Keratinocyte (primary cell): ENCODE results near the gene GSDMA.

Experiments used
- CTCF ChIP-seq, 3 experiments: IDR thresholded peaks in 1 of 3; conservative IDR thresholded peaks in 1 of 3; optimal IDR thresholded peaks in 1 of 3; 2 replicates in 2 of 3; 3 replicates in 1 of 3; pipeline versions ENCODE3 to v1.5.1; 2011; ENCODE audit warnings: low read length in 3 of 3, mild to moderate bottlenecking in 3 of 3, moderate library complexity in 2 of 3, control low read depth in 1 of 3, inconsistent platforms in 1 of 3; ENCODE audit not compliant: insufficient read depth in 2 of 3; ENCODE audit errors: extremely low read depth in 1 of 3
- EZH2 ChIP-seq: IDR thresholded peaks from one replicate; pipeline ENCODE4 v1.6.1; 2012; ENCODE audit warnings: inconsistent platforms, mild to moderate bottlenecking, low read length, moderate library complexity

- no peak for TF ChIP-seq CTCF (optimal IDR thresholded peaks at IDR 0.05 in 1 of 3, IDR thresholded peaks at IDR 0.05 in 1 of 3, conservative IDR thresholded peaks at IDR 0.05 in 1 of 3; ENCODE audit: extremely low read depth in 1 of 3, insufficient read depth in 2 of 3, low read length in 3 of 3)
- TF ChIP-seq EZH2: no peak
These were observed 38.1 kb upstream of the GSDMA start for GRCh38 chr17:39924691-39925055.
